Fibroblast of lung (primary cell): Measurements from ENCODE around the gene PELI3. TPM values are rescaled to one million over a fixed set of nuclear protein-coding genes. Genes with fewer than 3 reads are reported as not detected.

Experiments used
- DNase-seq, 2 donors: peaks; one replicate each; pipeline versions ENCODE4 v3.0.0 to v3.0.0-alpha.2; 2010; ENCODE audit warnings: low read depth in 2 of 2
- H2AFZ ChIP-seq: 2 replicates; pipeline ENCODE4 v1.5.1; 2012; ENCODE audit warnings: low read length, control low read depth, inconsistent platforms
- H3K27ac ChIP-seq: 2 replicates; pipeline ENCODE4 v1.5.1; 2011; ENCODE audit warnings: low read length, control low read depth; ENCODE audit not compliant: insufficient read depth
- H3K27me3 ChIP-seq: 2 replicates; pipeline ENCODE4 v1.5.1; 2011; ENCODE audit warnings: mild to moderate bottlenecking, low read length; ENCODE audit not compliant: control insufficient read depth, insufficient read depth
- H3K36me3 ChIP-seq: 2 replicates; pipeline ENCODE4 v1.5.1; 2011; ENCODE audit warnings: low read length; ENCODE audit not compliant: control insufficient read depth, insufficient read depth
- H3K4me1 ChIP-seq: 2 replicates; pipeline ENCODE4 v1.5.1; 2011; ENCODE audit warnings: low read length; ENCODE audit not compliant: control insufficient read depth, insufficient read depth; ENCODE audit errors: extremely low read depth
- H3K4me2 ChIP-seq: 2 replicates; pipeline ENCODE4 v1.5.1; 2011; ENCODE audit warnings: low read length, control low read depth; ENCODE audit not compliant: insufficient read depth; ENCODE audit errors: extremely low read depth
- H3K4me3 ChIP-seq, 4 experiments: fragments of 200-600 bp in 1 of 4; sonication (generic) in 1 of 4; replicated peaks in 1 of 4; 2 replicates each; pipeline ENCODE4 v1.5.1; 2011 to 2016; ENCODE audit warnings: low read length in 4 of 4, low read depth in 3 of 4, mild to moderate bottlenecking in 3 of 4, control low read depth in 2 of 4, inconsistent platforms in 1 of 4, mixed read lengths in 1 of 4; ENCODE audit not compliant: insufficient read depth in 1 of 4; ENCODE audit errors: control extremely low read depth in 1 of 4
- H3K79me2 ChIP-seq: 2 replicates; pipeline ENCODE4 v1.5.1; 2012; ENCODE audit warnings: mild to moderate bottlenecking, low read length, inconsistent platforms; ENCODE audit not compliant: control insufficient read depth, insufficient read depth
- H3K9ac ChIP-seq: 2 replicates; pipeline ENCODE4 v1.5.1; 2011; ENCODE audit warnings: mild to moderate bottlenecking, low read length, control low read depth; ENCODE audit not compliant: insufficient read depth
- H3K9me3 ChIP-seq: 2 replicates; pipeline ENCODE4 v1.5.1; 2012; ENCODE audit warnings: low read depth, low read length; ENCODE audit not compliant: control insufficient read depth, insufficient read depth
- H4K20me1 ChIP-seq: 2 replicates; pipeline ENCODE4 v1.5.1; 2011; ENCODE audit warnings: low read length; ENCODE audit not compliant: control insufficient read depth, insufficient read depth; ENCODE audit errors: extremely low read depth
- EZH2 ChIP-seq: IDR thresholded peaks from 2 replicates; pipeline ENCODE4 v1.5.1; 2012; ENCODE audit warnings: low read length, control low read depth, mild to moderate bottlenecking; ENCODE audit errors: missing control alignments
- polyA plus RNA-seq, 2 donors: library from polyadenylated mRNA; depleted of rRNA in 1 of 2; stranded (reverse) in 1 of 2; unstranded in 1 of 2; fragments of >200 nt; gene quantifications; 2 replicates each; pipeline ENCODE4 v1.2.1, GENCODE V29; 2011 to 2012; ENCODE audit warnings: missing spikeins in 1 of 2
- total RNA-seq: library from RNA; depleted of rRNA; stranded (reverse); fragments of >200 nt; gene quantifications from 2 replicates; pipeline ENCODE4 v1.2.1, GENCODE V29; 2014
- TF ChIP-seq, protein P1 (sequence below), 2 donors: IDR thresholded peaks in 1 of 2; conservative IDR thresholded peaks in 1 of 2; 1 replicate in 1 of 2; 2 replicates in 1 of 2; pipeline ENCODE4 v1.5.1; 2011 to 2012; ENCODE audit warnings: low read length in 2 of 2, control low read depth in 1 of 2, inconsistent platforms in 1 of 2, low read depth in 1 of 2, mild to moderate bottlenecking in 1 of 2

PELI3 gene
- total and polyA plus RNA-seq, 2 donors (not counting 1 experiment from before 2014, with no cell fraction given) = 5.0 to 20.3 TPM

DNA sequence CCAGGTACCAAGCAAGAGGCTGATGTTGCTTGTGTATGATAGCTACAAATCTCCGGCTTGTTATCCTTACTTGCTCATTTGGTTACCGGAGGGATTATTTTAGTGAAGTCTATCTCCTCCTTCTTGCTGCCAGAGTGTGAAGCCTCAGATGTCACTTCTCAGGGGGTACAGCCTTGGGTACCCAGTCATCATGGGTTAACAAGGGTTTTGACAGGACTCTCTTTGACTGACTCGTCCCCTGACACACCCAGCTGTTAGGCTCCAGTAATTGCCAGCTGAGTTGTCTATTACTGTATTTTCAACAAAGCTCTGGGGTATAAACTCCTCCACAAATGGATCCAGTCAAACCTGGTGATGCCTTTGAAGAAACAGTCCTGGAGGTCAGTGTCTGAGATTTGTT lies 11.9 kb upstream of the PELI3 start:
- H3K4me1 ChIP-seq = no peaks in the 10 kb centered on the region
- H3K27me3 ChIP-seq = peaks cover 17% of the 10 kb centered on the region
- H3K9me3 ChIP-seq = no peaks in the 10 kb centered on the region
- H3K9ac ChIP-seq = no peak overlapping the region
- H3K4me3 ChIP-seq = no peak overlapping the region
- H4K20me1 ChIP-seq = no peaks in the 10 kb centered on the region
- no peak for DNase-seq
- no peaks in the 10 kb centered on the region for H3K79me2 ChIP-seq
- TF ChIP-seq, protein P1, sequence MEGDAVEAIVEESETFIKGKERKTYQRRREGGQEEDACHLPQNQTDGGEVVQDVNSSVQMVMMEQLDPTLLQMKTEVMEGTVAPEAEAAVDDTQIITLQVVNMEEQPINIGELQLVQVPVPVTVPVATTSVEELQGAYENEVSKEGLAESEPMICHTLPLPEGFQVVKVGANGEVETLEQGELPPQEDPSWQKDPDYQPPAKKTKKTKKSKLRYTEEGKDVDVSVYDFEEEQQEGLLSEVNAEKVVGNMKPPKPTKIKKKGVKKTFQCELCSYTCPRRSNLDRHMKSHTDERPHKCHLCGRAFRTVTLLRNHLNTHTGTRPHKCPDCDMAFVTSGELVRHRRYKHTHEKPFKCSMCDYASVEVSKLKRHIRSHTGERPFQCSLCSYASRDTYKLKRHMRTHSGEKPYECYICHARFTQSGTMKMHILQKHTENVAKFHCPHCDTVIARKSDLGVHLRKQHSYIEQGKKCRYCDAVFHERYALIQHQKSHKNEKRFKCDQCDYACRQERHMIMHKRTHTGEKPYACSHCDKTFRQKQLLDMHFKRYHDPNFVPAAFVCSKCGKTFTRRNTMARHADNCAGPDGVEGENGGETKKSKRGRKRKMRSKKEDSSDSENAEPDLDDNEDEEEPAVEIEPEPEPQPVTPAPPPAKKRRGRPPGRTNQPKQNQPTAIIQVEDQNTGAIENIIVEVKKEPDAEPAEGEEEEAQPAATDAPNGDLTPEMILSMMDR (conservative IDR thresholded peaks at IDR 0.05 in 1 of 2, IDR thresholded peaks at IDR 0.05 in 1 of 2; ENCODE audit: low read depth in 1 of 2, low read length in 2 of 2) = no peak
- no peak for TF ChIP-seq EZH2
- H3K36me3 ChIP-seq = no peaks in the 10 kb centered on the region
- no peak overlapping the region for H3K27ac ChIP-seq
- H3K4me2 ChIP-seq = no peak overlapping the region
- no peak overlapping the region for H2AFZ ChIP-seq

DNA sequence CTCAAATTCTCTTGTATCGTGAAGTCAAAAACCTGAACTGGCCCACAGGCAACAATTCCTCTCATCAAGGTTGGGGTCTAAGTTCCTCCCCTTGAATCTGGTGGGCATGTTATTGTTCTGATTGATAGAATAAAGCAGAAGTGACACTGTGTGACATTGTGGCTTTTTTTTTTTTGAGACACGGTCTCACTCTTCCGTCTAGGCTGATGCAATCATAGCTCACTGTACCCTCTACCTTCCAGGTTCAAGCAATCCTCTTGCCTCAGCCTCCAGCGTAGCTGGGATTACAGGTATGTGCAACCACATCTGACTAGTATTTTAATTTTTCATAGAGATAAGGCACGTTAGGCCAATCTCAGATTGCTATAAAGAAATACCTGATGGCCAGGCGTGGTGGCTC lies 8.9 kb upstream of the PELI3 start:
- no peak for DNase-seq
- H3K9ac ChIP-seq = no peak overlapping the region
- H3K4me3 ChIP-seq = no peak overlapping the region
- H3K27me3 ChIP-seq = peaks cover 3% of the 10 kb centered on the region
- no peak overlapping the region for H3K4me2 ChIP-seq
- H4K20me1 ChIP-seq = no peaks in the 10 kb centered on the region
- no peak for TF ChIP-seq EZH2
- TF ChIP-seq, protein P1 (conservative IDR thresholded peaks at IDR 0.05 in 1 of 2, IDR thresholded peaks at IDR 0.05 in 1 of 2; ENCODE audit: low read depth in 1 of 2, low read length in 2 of 2) = no peak
- H3K4me1 ChIP-seq = no peaks in the 10 kb centered on the region
- H3K27ac ChIP-seq = no peak overlapping the region
- no peaks in the 10 kb centered on the region for H3K36me3 ChIP-seq
- H3K9me3 ChIP-seq = no peaks in the 10 kb centered on the region
- no peaks in the 10 kb centered on the region for H3K79me2 ChIP-seq
- no peak overlapping the region for H2AFZ ChIP-seq

DNA sequence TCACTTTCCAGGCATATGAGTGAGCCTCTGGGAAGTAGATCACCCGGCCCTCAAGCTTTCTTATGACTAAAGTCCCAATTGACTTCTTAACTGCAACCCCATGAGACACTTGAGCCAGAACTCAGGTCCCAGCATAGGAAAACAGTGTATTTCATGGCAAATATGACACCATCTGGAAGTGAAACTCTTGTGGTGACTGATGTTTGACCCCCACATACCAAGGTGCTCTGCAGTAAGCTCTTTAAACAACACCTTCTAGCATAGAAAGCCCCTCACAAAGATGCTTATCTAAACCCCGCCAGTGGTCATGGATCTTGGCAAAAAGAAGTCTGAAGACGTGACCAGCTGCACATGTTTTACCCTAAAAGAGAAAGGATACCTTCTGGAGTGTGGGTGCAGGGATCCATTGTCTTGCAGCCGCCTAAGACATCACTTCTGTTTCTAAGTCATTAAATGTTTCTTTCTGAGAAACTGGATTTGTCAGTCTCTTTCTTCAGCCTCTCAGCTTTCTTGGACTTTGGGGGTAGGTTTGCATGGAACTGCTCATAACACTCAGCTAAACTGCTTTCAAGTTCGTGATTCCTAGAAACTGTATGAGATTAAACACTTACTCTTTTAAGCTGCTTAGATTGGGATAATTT lies 7.4 kb upstream of the PELI3 start:
- no peaks in the 10 kb centered on the region for H4K20me1 ChIP-seq
- H3K9me3 ChIP-seq = no peaks in the 10 kb centered on the region
- no peak overlapping the region for H3K9ac ChIP-seq
- no peak for DNase-seq
- H2AFZ ChIP-seq = no peak overlapping the region
- H3K27ac ChIP-seq = no peak overlapping the region
- H3K4me2 ChIP-seq = no peak overlapping the region
- H3K4me3 ChIP-seq = no peak overlapping the region
- TF ChIP-seq, protein P1 (conservative IDR thresholded peaks at IDR 0.05 in 1 of 2, IDR thresholded peaks at IDR 0.05 in 1 of 2; ENCODE audit: low read depth in 1 of 2, low read length in 2 of 2) = no peak
- no peak for TF ChIP-seq EZH2
- H3K36me3 ChIP-seq = no peaks in the 10 kb centered on the region
- no peaks in the 10 kb centered on the region for H3K79me2 ChIP-seq
- no peaks in the 10 kb centered on the region for H3K4me1 ChIP-seq
- H3K27me3 ChIP-seq = no peaks in the 10 kb centered on the region
